NCI-H82 treated with DMSO at 0.1 percent for 48 hours (cell line): Measurements from ENCODE around the gene FANK1.
A peak's percentile ranks its signal among the peaks of the same experiment; 100 is the strongest.
"Not testable (repeated sequence)": the region's sequence is repeated elsewhere in the genome, so short reads cannot be mapped to it uniquely, and the experiment has no call there.

Experiments
- DNase-seq: peaks from one replicate; lab custom pipeline; 2025; ENCODE audit not compliant: unreplicated experiment; lab: John Stamatoyannopoulos, UW

The FANK1 gene

GRCh38 chr10:125896088-125896934 lies at the start of gene FANK1:
TSS of gene FANK1 (plus strand) at chr10:125896564. CDS start at chr10:125896643, 79 bp downstream.
- not testable (repeated sequence) for DNase-seq

- DNase-seq, result no peak
These were observed 49.5 kb upstream of the FANK1 start for GRCh38 chr10:125846894-125847293.

- DNase-seq, result no peak
These were observed 48.0 kb upstream of the FANK1 start for GRCh38 chr10:125848371-125848770.

GRCh38 chr10:125848857-125849256 lies 47.5 kb upstream of the FANK1 start:
- no peak for DNase-seq

GRCh38 chr10:125849448-125849847 lies 46.9 kb upstream of the FANK1 start:
- DNase-seq, result no peak

- no peak for DNase-seq
These were observed 45.3 kb upstream of the FANK1 start for GRCh38 chr10:125850766-125851731.

GRCh38 chr10:125852487-125852886 lies 43.9 kb upstream of the FANK1 start:
- no peak for DNase-seq

- DNase-seq, result no peak
These were observed 39.1 kb upstream of the FANK1 start for GRCh38 chr10:125857185-125857760.

GRCh38 chr10:125859128-125859817 lies 37.1 kb upstream of the FANK1 start:
- DNase-seq, result no peak

GRCh38 chr10:125865120-125865519 lies 31.2 kb upstream of the FANK1 start:
- DNase-seq, result no peak

GRCh38 chr10:125866421-125867029 lies 29.8 kb upstream of the FANK1 start:
- DNase-seq, result no peak

GRCh38 chr10:125868372-125868975 lies 27.9 kb upstream of the FANK1 start:
- no peak for DNase-seq

GRCh38 chr10:125871338-125871737 lies 25.0 kb upstream of the FANK1 start:
- DNase-seq, result no peak

GRCh38 chr10:125878957-125879835 lies 17.2 kb upstream of the FANK1 start:
- DNase-seq, result no peak

GRCh38 chr10:125880719-125881118 lies 15.6 kb upstream of the FANK1 start:
- DNase-seq, result no peak

- DNase-seq, result peak; percentile 61
These were observed 15.2 kb upstream of the FANK1 start, which contains the start of gene DHX32 for GRCh38 chr10:125881192-125881591. TSS of gene DHX32 (minus strand) at chr10:125881292. CDS start at chr10:125880824, 468 bp downstream.

GRCh38 chr10:125882596-125882995 lies 13.8 kb upstream of the FANK1 start:
- no peak for DNase-seq

GRCh38 chr10:125883211-125883610 lies 13.2 kb upstream of the FANK1 start:
- no peak for DNase-seq
